Smooth muscle cell (in vitro differentiated cells): Measurements from ENCODE around the gene PCDH9. TPM values are rescaled to one million over a fixed set of nuclear protein-coding genes. Genes with fewer than 3 reads are reported as not detected.

Experiments used
- DNase-seq: peaks from one replicate; lab custom pipeline; 2025; ENCODE audit not compliant: unreplicated experiment; lab: John Stamatoyannopoulos, UW
- H2AFZ ChIP-seq: fragments of 200-600 bp; sonication (generic); 2 replicates; pipeline ENCODE4 v1.6.0; 2016; ENCODE audit warnings: antibody characterized with exemption, low read depth, mild to moderate bottlenecking
- H3F3A ChIP-seq: fragments of 200-600 bp; sonication (generic); 2 replicates; pipeline ENCODE4 v1.6.0; 2017; ENCODE audit warnings: antibody characterized with exemption, low read depth
- H3K27ac ChIP-seq: fragments of 200-600 bp; sonication (generic); 2 replicates; pipeline ENCODE4 v1.5.1; 2016; ENCODE audit warnings: low read depth, mild to moderate bottlenecking
- H3K27me3 ChIP-seq: fragments of 200-600 bp; sonication (generic); 2 replicates; pipeline ENCODE4 v1.6.1; 2016; ENCODE audit warnings: low read depth, mild to moderate bottlenecking
- H3K36me3 ChIP-seq: fragments of 200-600 bp; sonication (generic); 2 replicates; pipeline ENCODE4 v1.5.1; 2016; ENCODE audit warnings: low read depth
- H3K4me1 ChIP-seq: fragments of 200-600 bp; sonication (generic); 2 replicates; pipeline ENCODE4 v1.5.1; 2016; ENCODE audit warnings: low read depth
- H3K4me2 ChIP-seq: fragments of 200-600 bp; sonication (generic); 2 replicates; pipeline ENCODE4 v1.6.0; 2016; ENCODE audit warnings: mild to moderate bottlenecking
- H3K4me3 ChIP-seq: fragments of 200-600 bp; sonication (generic); 2 replicates; pipeline ENCODE4 v1.5.1; 2016; ENCODE audit warnings: mild to moderate bottlenecking
- H3K79me2 ChIP-seq: fragments of 200-600 bp; sonication (generic); 2 replicates; pipeline ENCODE4 v1.6.0; 2016; ENCODE audit warnings: low read depth, mild to moderate bottlenecking
- H3K9ac ChIP-seq: fragments of 200-600 bp; sonication (generic); 2 replicates; pipeline ENCODE4 v1.6.0; 2016; ENCODE audit warnings: low read depth
- H3K9me3 ChIP-seq: fragments of 200-600 bp; sonication (generic); replicated peaks from 2 replicates; pipeline ENCODE4 v1.5.1; 2016; ENCODE audit warnings: low read depth
- H4K20me1 ChIP-seq: fragments of 200-600 bp; sonication (generic); 2 replicates; pipeline ENCODE4 v1.6.0; 2016; ENCODE audit warnings: low read depth
- CTCF ChIP-seq: fragments of 200-600 bp; sonication (generic); IDR thresholded peaks from 2 replicates; pipeline ENCODE4 v1.5.1; 2017; ENCODE audit warnings: borderline replicate concordance, mild to moderate bottlenecking, antibody characterized with exemption; ENCODE audit not compliant: insufficient read depth, poor library complexity, severe bottlenecking
- WGBS: methylation state at CpG from one replicate; pipeline ENCODE4 v1.1.7; 2016; ENCODE audit warnings: low lambda C conversion rate; 5-methylcytosine and 5-hydroxymethylcytosine counted together
- polyA plus RNA-seq: library from polyadenylated mRNA; unstranded; fragments of >200 nt; fragmentation: Nextera tagmentation; extraction: Ambion mirVana; gene quantifications from 2 replicates; pipeline ENCODE4 v1.2.1, GENCODE V29; 2016
- total RNA-seq: library from RNA; depleted of rRNA; stranded (reverse); fragments of >200 nt; gene quantifications from 2 replicates; pipeline ENCODE4 v1.2.3, GENCODE V29; 2014

The PCDH9 gene
- total and polyA plus RNA-seq, 2 experiments from 2014 or later: 0.65 to 1.9 TPM

- no peaks in the 10 kb centered on the region for H3K9me3 ChIP-seq
- no peak overlapping the region for H3K4me3 ChIP-seq
- 86% methylated on average over 7 of the region's 7 CpGs for WGBS
- H3F3A ChIP-seq: no peaks in the 10 kb centered on the region
- H3K4me1 ChIP-seq: no peaks in the 10 kb centered on the region
- TF ChIP-seq CTCF: no peak
- H4K20me1 ChIP-seq: no peaks in the 10 kb centered on the region
- no peaks in the 10 kb centered on the region for H3K27me3 ChIP-seq
- H3K4me2 ChIP-seq: no peak overlapping the region
- H3K9ac ChIP-seq: no peak overlapping the region
- DNase-seq: no peak
- no peaks in the 10 kb centered on the region for H3K79me2 ChIP-seq
- H2AFZ ChIP-seq: no peak overlapping the region
- H3K36me3 ChIP-seq: no peaks in the 10 kb centered on the region
- no peak overlapping the region for H3K27ac ChIP-seq
Observed at GRCh38 chr13:66933994-66934393, 296.1 kb downstream of the PCDH9 start.

- TF ChIP-seq CTCF: no peak
- no peak overlapping the region for H3K9ac ChIP-seq
- H3K4me2 ChIP-seq: no peak overlapping the region
- H3F3A ChIP-seq: no peaks in the 10 kb centered on the region
- H3K79me2 ChIP-seq: no peaks in the 10 kb centered on the region
- no peaks in the 10 kb centered on the region for H4K20me1 ChIP-seq
- H3K27me3 ChIP-seq: no peaks in the 10 kb centered on the region
- WGBS: 97% methylated on average over 3 of the region's 3 CpGs
- no peaks in the 10 kb centered on the region for H3K9me3 ChIP-seq
- H3K36me3 ChIP-seq: no peaks in the 10 kb centered on the region
- H3K4me1 ChIP-seq: no peaks in the 10 kb centered on the region
- no peak for DNase-seq
- no peak overlapping the region for H3K4me3 ChIP-seq
- H2AFZ ChIP-seq: no peak overlapping the region
- no peak overlapping the region for H3K27ac ChIP-seq
Observed at GRCh38 chr13:66933527-66933926, 296.6 kb downstream of the PCDH9 start.

GRCh38 chr13:66927562-66927961 is 302.6 kb downstream of the PCDH9 start:
- no peak for TF ChIP-seq CTCF
- H3K4me3 ChIP-seq: no peak overlapping the region
- no peaks in the 10 kb centered on the region for H4K20me1 ChIP-seq
- H2AFZ ChIP-seq: peak overlapping the region; percentile 87
- H3K4me1 ChIP-seq: peaks cover 14% of the 10 kb centered on the region
- H3K79me2 ChIP-seq: no peaks in the 10 kb centered on the region
- H3F3A ChIP-seq: no peaks in the 10 kb centered on the region
- H3K9ac ChIP-seq: no peak overlapping the region
- no peaks in the 10 kb centered on the region for H3K36me3 ChIP-seq
- H3K27me3 ChIP-seq: no peaks in the 10 kb centered on the region
- no peak for DNase-seq
- H3K9me3 ChIP-seq: no peaks in the 10 kb centered on the region
- H3K27ac ChIP-seq: peak overlapping the region; percentile 57
- peak overlapping the region; percentile 63 for H3K4me2 ChIP-seq

GRCh38 chr13:66926851-66927524 is 303.1 kb downstream of the PCDH9 start:
- no peaks in the 10 kb centered on the region for H3K36me3 ChIP-seq
- H3K79me2 ChIP-seq: no peaks in the 10 kb centered on the region
- no peak for TF ChIP-seq CTCF
- DNase-seq: no peak
- no peaks in the 10 kb centered on the region for H3K9me3 ChIP-seq
- no peaks in the 10 kb centered on the region for H4K20me1 ChIP-seq
- H3K27ac ChIP-seq: peak overlapping the region; percentile 57
- WGBS: 36% methylated on average over 6 of the region's 6 CpGs
- H3K4me1 ChIP-seq: peaks cover 14% of the 10 kb centered on the region
- no peaks in the 10 kb centered on the region for H3F3A ChIP-seq
- H3K4me2 ChIP-seq: peak overlapping the region; percentile 63
- H2AFZ ChIP-seq: peak overlapping the region; percentile 87
- no peak overlapping the region for H3K9ac ChIP-seq
- no peaks in the 10 kb centered on the region for H3K27me3 ChIP-seq
- H3K4me3 ChIP-seq: no peak overlapping the region
